C4-2B (cell line): ENCODE data around the gene SORCS2.

Experiments
- ZFX ChIP-seq: fragments of 450-650 bp; IDR thresholded peaks from 2 replicates; pipeline ENCODE4 v1.6.1; 2017
- TF ChIP-seq, protein P1 (sequence below): fragments of 450-650 bp; conservative IDR thresholded peaks from 2 replicates; pipeline ENCODE4 v1.5.1; 2017; ENCODE audit warnings: mild to moderate bottlenecking

DNA sequence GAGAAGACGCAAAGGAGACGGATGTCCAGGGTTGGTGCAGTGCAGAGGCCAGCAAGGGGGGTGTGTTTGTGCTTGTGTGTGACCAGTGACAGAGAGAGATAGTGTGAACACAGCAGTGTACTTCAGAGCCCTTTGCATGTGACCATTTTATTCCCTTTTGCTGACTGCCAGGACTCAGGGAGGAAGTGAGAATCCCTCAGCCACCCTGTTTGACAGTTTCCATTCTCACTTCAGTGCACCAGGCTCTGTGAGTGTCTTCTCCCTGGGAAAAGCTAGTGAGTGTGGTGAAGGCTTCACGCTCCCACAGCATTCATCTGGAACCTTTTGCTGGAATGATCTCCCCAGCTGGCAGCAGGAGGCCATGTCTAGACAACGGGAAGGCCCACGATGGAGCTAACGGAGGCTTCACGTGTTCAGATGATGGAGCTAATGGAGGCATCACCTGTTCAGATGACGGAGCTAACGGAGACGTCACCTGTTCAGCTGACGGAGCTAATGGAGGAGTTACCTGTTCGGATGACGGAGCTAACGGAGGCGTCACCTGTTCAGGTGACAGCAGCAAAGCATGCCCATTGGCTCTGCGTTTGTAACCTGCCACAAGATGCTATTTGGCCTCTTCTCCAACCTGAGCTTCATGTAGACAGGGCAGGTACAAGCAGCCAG lies 551.9 kb downstream of the SORCS2 start:
- TF ChIP-seq, protein P1, sequence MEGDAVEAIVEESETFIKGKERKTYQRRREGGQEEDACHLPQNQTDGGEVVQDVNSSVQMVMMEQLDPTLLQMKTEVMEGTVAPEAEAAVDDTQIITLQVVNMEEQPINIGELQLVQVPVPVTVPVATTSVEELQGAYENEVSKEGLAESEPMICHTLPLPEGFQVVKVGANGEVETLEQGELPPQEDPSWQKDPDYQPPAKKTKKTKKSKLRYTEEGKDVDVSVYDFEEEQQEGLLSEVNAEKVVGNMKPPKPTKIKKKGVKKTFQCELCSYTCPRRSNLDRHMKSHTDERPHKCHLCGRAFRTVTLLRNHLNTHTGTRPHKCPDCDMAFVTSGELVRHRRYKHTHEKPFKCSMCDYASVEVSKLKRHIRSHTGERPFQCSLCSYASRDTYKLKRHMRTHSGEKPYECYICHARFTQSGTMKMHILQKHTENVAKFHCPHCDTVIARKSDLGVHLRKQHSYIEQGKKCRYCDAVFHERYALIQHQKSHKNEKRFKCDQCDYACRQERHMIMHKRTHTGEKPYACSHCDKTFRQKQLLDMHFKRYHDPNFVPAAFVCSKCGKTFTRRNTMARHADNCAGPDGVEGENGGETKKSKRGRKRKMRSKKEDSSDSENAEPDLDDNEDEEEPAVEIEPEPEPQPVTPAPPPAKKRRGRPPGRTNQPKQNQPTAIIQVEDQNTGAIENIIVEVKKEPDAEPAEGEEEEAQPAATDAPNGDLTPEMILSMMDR: no peak
- no peak for TF ChIP-seq ZFX
